ENCODE data around the gene FBXO28. TPM values are rescaled to one million over a fixed set of nuclear protein-coding genes. Genes with fewer than 3 reads are reported as not detected.

The FBXO28 gene
- polyA plus RNA-seq, 4 donors: 24.1 to 34.7 (median 32.9) TPM

- no peak for DNase-seq (ENCODE audit: low read depth in 4 of 4, low spot score in 3 of 4)
Observed at GRCh38 chr1:224149709-224150108, 35.8 kb downstream of the FBXO28 start.

GRCh38 chr1:224151117-224151516 is 37.2 kb downstream of the FBXO28 start:
- DNase-seq (ENCODE audit: low read depth in 4 of 4, low spot score in 3 of 4): no peak

DNA sequence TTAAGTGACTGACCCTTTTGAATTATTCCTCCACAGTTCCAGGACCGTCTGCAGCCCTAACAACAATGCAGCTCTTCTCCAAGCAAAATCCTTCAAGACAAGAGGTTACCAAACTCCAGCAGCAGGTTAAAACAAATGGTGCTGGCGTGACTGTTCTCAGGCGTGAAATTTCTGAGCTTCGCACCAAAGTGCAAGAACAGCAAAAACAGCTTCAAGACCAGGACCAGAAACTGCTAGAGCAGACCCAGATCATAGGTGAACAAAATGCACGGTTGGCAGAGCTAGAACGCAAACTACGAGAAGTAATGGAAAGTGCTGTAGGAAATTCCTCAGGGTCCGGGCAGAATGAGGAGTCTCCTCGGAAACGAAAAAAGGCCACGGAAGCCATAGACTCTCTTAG is 43.4 kb downstream of the FBXO28 start:
- no peak for DNase-seq (ENCODE audit: low read depth in 4 of 4, low spot score in 3 of 4)

DNA sequence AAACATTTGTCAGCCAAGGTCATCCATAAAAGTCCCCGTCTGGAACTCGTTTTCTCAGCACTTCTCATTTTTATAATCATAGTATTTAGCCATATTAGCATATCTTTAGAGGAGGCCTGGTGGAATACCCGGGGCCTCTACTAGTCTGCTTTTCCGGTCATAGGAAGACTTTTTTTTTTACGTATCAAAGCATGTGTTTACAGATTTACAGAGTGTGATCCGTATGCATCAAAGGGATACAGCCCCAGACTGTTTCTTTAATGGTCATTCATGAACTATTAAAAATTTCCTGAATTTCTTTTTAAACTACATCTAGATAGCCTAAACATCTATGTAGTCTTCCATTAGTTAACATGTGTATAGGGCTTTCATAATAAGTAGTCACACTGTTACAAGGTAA is 45.6 kb downstream of the FBXO28 start:
- DNase-seq (ENCODE audit: low read depth in 4 of 4, low spot score in 3 of 4): no peak

DNA sequence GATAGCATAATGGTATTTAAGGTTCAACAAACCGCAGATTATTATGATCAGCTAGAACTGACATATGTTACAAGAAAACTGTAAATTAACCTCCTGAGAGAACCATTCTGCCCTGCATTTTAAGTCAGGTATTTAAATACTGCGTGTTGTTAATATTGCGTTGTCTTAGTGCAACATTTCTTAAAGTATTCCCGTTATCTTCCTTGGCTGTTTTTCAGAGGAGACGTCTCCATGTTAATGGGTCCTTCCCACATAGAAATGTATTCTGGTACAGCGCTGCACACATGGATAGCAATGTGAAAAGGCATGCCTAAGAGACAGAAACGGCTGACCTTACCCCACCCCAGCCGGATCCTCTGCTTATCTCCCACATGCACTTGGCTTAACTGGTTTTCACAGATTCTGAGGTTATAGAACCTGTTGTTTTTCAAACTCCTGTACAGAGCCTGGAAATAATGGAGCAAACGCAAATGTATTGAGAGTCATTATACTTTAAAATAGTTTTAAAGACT is 46.3 kb downstream of the FBXO28 start:
- DNase-seq (ENCODE audit: low read depth in 4 of 4, low spot score in 3 of 4): no peak

DNA sequence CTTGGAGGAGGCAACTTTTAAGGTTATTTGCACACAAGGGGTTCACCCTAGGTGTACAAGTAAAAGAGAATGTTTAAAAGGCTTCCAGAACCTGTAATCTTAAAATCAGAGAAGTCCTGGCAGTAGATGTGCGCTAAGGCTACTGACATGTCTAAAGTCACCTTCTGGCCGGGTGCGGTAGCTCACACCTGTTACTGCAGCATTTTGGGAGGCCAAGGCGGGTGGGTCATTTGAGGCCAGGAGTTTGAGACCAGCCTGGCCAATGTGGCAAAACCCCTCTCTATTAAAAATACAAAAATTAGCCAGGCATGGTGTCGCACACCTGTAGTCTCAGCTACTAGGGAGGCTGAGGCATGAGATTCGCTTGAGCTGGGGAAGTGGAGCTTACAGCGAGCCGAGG is 48.9 kb downstream of the FBXO28 start:
- no peak for DNase-seq (ENCODE audit: low read depth in 4 of 4, low spot score in 3 of 4)

- DNase-seq (ENCODE audit: low read depth in 4 of 4, low spot score in 3 of 4): no peak
Observed at GRCh38 chr1:224163311-224163710, 49.4 kb downstream of the FBXO28 start.

GRCh38 chr1:224168859-224169380 is 55.0 kb downstream of the FBXO28 start:
- DNase-seq (ENCODE audit: low read depth in 4 of 4, low spot score in 3 of 4): no peak

DNA sequence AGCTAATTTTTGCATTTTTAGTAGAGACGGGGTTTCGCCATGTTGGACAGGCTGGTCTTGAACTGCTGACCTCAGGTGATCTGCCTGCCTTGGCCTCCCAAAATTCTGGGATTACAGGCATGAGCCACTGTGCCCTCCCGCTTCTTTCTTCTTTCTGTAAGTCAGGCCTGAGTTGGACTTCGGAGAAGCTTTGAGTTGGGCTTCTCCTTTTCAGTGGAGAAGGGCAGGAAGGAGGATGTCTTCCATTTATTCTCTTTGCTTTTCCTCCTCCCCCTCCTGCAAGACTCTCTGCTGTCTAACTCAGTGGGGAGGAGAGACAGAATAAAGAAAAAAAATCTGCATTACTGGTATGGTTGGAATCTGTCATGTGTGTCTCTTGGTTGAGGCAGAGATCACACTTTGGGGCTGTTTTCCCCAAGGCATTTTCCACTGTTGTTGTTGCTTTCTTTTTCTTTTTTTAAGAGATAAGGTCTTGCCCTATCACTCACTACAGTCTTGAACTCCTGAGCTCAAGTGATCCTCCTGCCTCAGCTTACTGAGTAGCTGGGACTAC is 55.9 kb downstream of the FBXO28 start:
- no peak for DNase-seq (ENCODE audit: low read depth in 4 of 4, low spot score in 3 of 4)

DNA sequence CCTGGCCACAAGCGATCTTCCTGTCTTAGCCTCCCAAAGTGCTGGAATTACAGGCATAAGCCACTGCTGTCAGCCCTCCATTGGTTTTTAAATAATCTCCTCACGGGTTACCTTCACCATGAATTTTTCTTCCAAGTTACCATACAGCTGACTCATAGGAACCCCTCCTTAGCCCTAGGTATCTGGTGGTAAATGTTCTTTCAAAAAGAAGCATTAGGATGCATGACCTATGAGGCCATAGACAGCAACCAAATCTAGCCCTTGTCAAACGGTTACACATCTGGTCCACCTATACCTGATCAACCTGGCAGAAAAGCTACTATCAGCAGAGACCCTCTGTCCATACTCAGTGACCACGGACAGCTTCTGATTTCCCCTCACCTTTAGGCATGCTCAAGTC is 56.4 kb downstream of the FBXO28 start:
- no peak for DNase-seq (ENCODE audit: low read depth in 4 of 4, low spot score in 3 of 4)

DNA sequence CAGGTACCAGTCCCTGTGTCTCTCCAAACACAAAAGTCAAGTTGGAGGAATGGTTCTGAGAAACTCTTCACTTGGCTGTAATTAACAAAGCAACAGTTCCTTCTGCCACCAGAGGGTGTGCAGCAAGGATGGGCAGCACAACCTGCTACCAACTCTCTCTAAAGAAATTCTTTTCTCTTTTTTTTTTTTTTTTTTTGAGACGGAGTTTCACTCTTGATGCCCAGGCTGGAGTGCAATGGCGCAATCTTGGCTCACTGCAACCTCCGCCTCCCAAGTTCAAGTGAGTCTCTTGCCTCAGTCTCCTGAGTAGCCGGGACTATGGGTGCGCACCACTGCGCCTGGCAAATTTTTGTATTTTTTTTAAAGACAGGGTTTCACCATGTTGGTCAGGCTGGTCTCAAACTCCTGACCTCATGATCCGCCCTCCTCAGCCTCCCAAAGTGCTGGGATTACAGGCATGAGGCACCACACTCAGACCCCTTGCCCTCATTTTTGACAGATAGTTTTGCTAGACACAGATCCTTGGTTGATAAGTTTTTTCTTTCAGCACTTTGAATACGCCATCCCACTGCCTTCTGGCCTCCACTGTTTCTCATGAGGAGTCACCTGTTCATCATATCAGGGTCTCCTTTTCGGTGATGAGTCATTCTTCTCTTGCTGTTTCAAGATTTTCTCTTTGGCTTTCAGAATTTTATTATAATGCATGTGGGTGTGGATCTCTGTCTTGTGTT is 57.0 kb downstream of the FBXO28 start:
- DNase-seq (ENCODE audit: low read depth in 4 of 4, low spot score in 3 of 4): no peak

GRCh38 chr1:224172229-224172628 is 58.3 kb downstream of the FBXO28 start:
- no peak for DNase-seq (ENCODE audit: low read depth in 4 of 4, low spot score in 3 of 4)

DNA sequence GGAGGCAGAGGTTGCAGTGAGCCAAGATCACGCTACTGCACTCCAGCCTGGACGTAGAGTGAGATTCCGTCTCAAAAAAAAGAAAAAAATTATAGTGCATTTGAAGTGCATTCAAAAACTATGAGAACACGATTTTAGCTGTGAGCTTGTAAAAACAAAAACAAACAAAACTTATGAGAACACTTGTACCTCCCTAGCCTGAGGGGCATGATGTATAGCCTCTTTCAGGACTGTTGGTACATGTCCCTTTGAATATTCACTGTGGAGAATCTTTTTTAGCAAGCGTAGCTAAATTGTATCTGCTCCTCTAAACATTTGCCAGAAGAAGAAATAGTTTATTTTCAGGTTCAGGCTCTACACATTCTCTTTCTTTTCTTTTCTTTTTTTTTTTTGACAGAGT is 59.6 kb downstream of the FBXO28 start:
- no peak for DNase-seq (ENCODE audit: low read depth in 4 of 4, low spot score in 3 of 4)

- no peak for DNase-seq (ENCODE audit: low read depth in 4 of 4, low spot score in 3 of 4)
Observed at GRCh38 chr1:224175617-224176016, 61.7 kb downstream of the FBXO28 start.

- no peak for DNase-seq (ENCODE audit: low read depth in 4 of 4, low spot score in 3 of 4)
Observed at GRCh38 chr1:224177356-224177999, 63.6 kb downstream of the FBXO28 start.

GRCh38 chr1:224178894-224179293 is 65.0 kb downstream of the FBXO28 start:
- DNase-seq (ENCODE audit: low read depth in 4 of 4, low spot score in 3 of 4): no peak

GRCh38 chr1:224180783-224181452 is 67.0 kb downstream of the FBXO28 start:
- no peak for DNase-seq (ENCODE audit: low read depth in 4 of 4, low spot score in 3 of 4)

DNA sequence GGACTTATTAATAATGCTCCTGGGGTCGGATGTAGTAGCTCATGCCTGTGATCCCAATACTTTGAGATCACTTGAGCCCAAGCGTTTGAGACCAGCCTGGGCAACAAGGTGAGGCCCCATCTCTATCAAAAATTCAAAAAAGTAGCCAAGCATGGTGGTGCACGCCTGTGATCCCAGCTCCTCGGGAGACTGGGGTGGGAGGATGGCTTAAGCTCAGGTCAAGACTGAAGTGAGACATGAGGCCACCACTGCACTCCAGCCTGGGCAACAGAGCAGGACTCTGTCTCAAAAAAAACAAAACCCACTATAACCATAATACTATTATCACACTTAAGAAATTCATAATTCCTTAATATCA is 67.5 kb downstream of the FBXO28 start:
- no peak for DNase-seq (ENCODE audit: low read depth in 4 of 4, low spot score in 3 of 4)

- no peak for DNase-seq (ENCODE audit: low read depth in 4 of 4, low spot score in 3 of 4)
Observed at GRCh38 chr1:224182057-224182865, 68.3 kb downstream of the FBXO28 start.

- DNase-seq (ENCODE audit: low read depth in 4 of 4, low spot score in 3 of 4): peak; percentile 53 to 75 (median 67)
Observed at GRCh38 chr1:224182866-224183590, 69.1 kb downstream of the FBXO28 start, which contains the start of gene DEGS1. DEGS1 (plus strand) TSS chr1:224183240; CDS start chr1:224183337, 97 bp downstream.
